ENCODE results near the gene MT1M. TPM values are rescaled to one million over a fixed set of nuclear protein-coding genes. Genes with fewer than 3 reads are reported as not detected.

The MT1M gene
- total and polyA plus RNA-seq, 9 donors = 0.66 to 23.2 (median 7.4) TPM

- TF ChIP-seq EP300 (IDR thresholded peaks at IDR 0.05) (no peak), POLR2A (IDR thresholded peaks at IDR 0.05) (no peak), CTCF (IDR thresholded peaks at IDR 0.05) (no peak)
- Histone ChIP-seq H3K27me3 (no peaks in the 10 kb centered on the region), H3K36me3 (no peaks in the 10 kb centered on the region), H3K9me3 (no peaks in the 10 kb centered on the region), H3K27ac (no peak overlapping the region), H3K4me1 (ENCODE audit: insufficient read depth) (peaks cover 6% of the 10 kb centered on the region), H3K4me3 (no peak overlapping the region)
- WGBS, 3 donors = 90 to 94% (median 90%) methylated on average over 3 of the region's 3 CpGs
- no peak for DNase-seq
- intact Hi-C loops (cut with DNase I) = loop anchor here in 1 of 4 donors (10.0 kb wide), 1 partner anchor 45 kb away; no protein-coding TSS in a partner anchor
Measured at GRCh38 chr16:56629531-56629930, 2.9 kb upstream of the MT1M start.

- Histone ChIP-seq H3K27ac (no peak overlapping the region), H3K9me3 (no peaks in the 10 kb centered on the region), H3K4me1 (ENCODE audit: insufficient read depth) (peaks cover 6% of the 10 kb centered on the region), H3K27me3 (no peaks in the 10 kb centered on the region), H3K36me3 (no peaks in the 10 kb centered on the region), H3K4me3 (no peak overlapping the region)
- WGBS, 3 donors = 71 to 89% (median 76%) methylated on average over 3 of the region's 3 CpGs
- no peak for DNase-seq
- intact Hi-C loops (cut with DNase I) = no loop called here
- TF ChIP-seq CTCF (IDR thresholded peaks at IDR 0.05) (no peak), EP300 (IDR thresholded peaks at IDR 0.05) (no peak), POLR2A (IDR thresholded peaks at IDR 0.05) (no peak)
Measured at GRCh38 chr16:56630134-56630533, 2.3 kb upstream of the MT1M start.

- Histone ChIP-seq H3K4me3 (no peak overlapping the region), H3K27ac (no peak overlapping the region), H3K9me3 (no peaks in the 10 kb centered on the region), H3K27me3 (no peaks in the 10 kb centered on the region), H3K4me1 (ENCODE audit: insufficient read depth) (peaks cover 4% of the 10 kb centered on the region), H3K36me3 (no peaks in the 10 kb centered on the region)
- TF ChIP-seq POLR2A (IDR thresholded peaks at IDR 0.05) = no peak
- no peak for TF ChIP-seq CTCF (IDR thresholded peaks at IDR 0.05)
- TF ChIP-seq EP300 (IDR thresholded peaks at IDR 0.05) = no peak
- intact Hi-C loops (cut with DNase I) = no loop called here
- no peak for DNase-seq
- WGBS, 3 donors = 89 to 97% (median 93%) methylated on average over 10 of the region's 10 CpGs
Measured at GRCh38 chr16:56631197-56631596, 1.3 kb upstream of the MT1M start.

GRCh38 chr16:56631832-56632155 is 665 bp upstream of the MT1M start:
- no peaks in the 10 kb centered on the region for H3K9me3 ChIP-seq
- H3K4me1 ChIP-seq (ENCODE audit: insufficient read depth) = peaks cover 2% of the 10 kb centered on the region
- no peak overlapping the region for H3K27ac ChIP-seq
- no peak for DNase-seq
- no peaks in the 10 kb centered on the region for H3K27me3 ChIP-seq
- peak overlapping the region; percentile 34 for H3K4me3 ChIP-seq
- 40 to 47% (median 47%) methylated on average over 14 of the region's 14 CpGs for WGBS, 3 donors
- TF ChIP-seq EP300 (IDR thresholded peaks at IDR 0.05) (no peak), CTCF (IDR thresholded peaks at IDR 0.05) (no peak), POLR2A (IDR thresholded peaks at IDR 0.05) (no peak)
- intact Hi-C loops (cut with DNase I) = no loop called here
- no peaks in the 10 kb centered on the region for H3K36me3 ChIP-seq
